A549 treated with AZD9567 at 1 μM for 4 hours (cell line): ENCODE results near the gene OR56B1. TPM values are rescaled to one million over a fixed set of nuclear protein-coding genes. Genes with fewer than 3 reads are reported as not detected.

Experiments used
- total RNA-seq: library from RNA; stranded (reverse); fragments of 200-300 nt; extraction: Qiagen RNA extraction; gene quantifications from 5 replicates; pipeline ENCODE4 v1.2.3, GENCODE V29; 2022; ENCODE audit not compliant: insufficient read depth

OR56B1 gene, protein sequence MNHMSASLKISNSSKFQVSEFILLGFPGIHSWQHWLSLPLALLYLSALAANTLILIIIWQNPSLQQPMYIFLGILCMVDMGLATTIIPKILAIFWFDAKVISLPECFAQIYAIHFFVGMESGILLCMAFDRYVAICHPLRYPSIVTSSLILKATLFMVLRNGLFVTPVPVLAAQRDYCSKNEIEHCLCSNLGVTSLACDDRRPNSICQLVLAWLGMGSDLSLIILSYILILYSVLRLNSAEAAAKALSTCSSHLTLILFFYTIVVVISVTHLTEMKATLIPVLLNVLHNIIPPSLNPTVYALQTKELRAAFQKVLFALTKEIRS
- total RNA-seq = not detected in 5 replicates

DNA sequence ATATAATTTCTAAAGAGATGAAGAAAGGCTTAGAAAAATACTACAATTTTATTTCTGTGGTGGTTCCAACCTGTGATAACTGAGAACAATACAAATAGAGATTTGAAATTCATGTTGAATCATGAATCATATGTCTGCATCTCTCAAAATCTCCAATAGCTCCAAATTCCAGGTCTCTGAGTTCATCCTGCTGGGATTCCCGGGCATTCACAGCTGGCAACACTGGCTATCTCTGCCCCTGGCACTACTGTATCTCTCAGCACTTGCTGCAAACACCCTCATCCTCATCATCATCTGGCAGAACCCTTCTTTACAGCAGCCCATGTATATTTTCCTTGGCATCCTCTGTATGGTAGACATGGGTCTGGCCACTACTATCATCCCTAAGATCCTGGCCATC is at the start of gene OR56B1:
Gene OR56B1 (plus strand): TSS at position 53 of the 400 bp plus-strand sequence. CDS start 69 bp downstream, at position 122.

DNA sequence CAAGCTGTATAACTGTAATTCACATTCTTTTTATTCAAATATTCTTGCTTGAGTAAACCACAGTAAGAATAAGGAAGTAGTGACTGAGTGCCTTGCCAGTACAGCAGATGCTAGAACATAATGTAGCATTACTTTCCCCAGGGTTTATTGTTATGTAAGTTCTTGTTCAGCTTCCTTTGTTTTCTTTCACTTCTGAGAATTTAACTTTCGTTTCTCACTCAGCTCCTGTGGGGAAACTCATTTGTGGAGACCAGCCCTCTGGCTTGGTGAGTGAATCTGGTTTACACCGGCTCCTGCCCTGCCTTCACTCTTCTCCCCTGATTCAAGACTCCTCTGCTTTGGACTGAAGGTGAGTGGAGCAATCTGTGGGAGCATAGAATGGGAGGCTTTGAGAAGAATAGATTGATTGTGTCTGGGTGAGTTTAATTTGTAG is 46.7 kb upstream of the OR56B1 start, which contains the start of gene TRIM22:
Gene TRIM22 (plus strand): TSS at position 240 of the 433 bp plus-strand sequence. CDS start 6,443 bp downstream, outside the sequence.

DNA sequence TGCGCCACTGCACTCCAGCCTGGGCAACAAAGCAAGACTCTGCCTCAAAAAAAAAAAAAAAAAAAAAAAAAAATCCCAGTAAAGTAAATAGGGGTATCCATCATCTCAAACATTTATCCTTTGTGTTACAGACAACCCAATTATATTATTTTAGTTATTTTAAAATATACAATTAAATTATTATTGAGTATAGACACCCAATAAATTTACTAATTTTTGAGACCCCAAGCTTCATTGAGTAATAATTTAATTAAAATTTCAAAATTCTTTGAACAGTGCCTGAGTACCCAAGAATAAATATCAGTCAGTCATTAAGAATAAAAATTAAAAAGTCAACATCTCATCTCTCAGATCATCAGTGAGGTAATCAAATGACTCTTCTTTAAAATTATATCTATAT is 17.7 kb downstream of the OR56B1 start, which contains the start of gene OR52N4:
Gene OR52N4 (plus strand): TSS at position 301 of the 400 bp plus-strand sequence. CDS start 498 bp downstream, outside the sequence.

DNA sequence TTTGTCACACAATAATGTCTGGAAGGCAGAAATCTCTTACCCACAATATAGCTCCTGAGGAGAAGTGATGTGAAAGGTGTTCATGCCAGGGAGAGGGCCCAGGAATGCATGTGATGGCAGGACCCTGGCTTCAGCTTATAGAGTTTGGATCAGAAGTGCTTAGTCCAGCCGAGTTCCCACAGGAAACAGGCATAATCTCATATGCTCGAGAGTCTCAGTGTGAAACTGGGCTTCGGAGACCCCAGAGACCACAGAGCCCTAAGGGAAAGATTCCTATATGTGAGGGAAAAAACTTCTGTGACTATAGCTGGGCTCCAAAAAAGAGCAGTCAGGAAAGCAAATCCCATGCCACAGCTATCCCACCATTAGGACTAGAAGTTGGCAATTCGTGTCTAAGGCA is 47.0 kb downstream of the OR56B1 start, which contains the start of gene OR52N5:
Gene OR52N5 (minus strand): TSS at position 101 of the 400 bp plus-strand sequence. CDS start 4,721 bp downstream, outside the sequence.

Other genes starting within 250 kb of the OR56B1 start
- gene OR52D1, start 247.8 kb upstream of the OR56B1 start, total RNA-seq = not detected in 5 replicates
- gene UBQLN3, start 226.5 kb upstream of the OR56B1 start, total RNA-seq = not detected in 5 replicates
- gene UBQLNL, start 219.7 kb upstream of the OR56B1 start, total RNA-seq = 0.03 to 0.05 TPM in 2 of 5 replicates, not detected in the others
- not detected in 5 replicates for gene OR52H1, start 187.9 kb upstream of the OR56B1 start, total RNA-seq
- gene OR52B6, start 155.6 kb upstream of the OR56B1 start, total RNA-seq = not detected in 5 replicates
- gene TRIM6, start 139.8 kb upstream of the OR56B1 start, total RNA-seq = 7.6 to 11.2 TPM (median 8.1 TPM) in 5 replicates
- 2.6 to 3.4 TPM (median 2.8 TPM) in 5 replicates for gene TRIM34, start 111.4 kb upstream of the OR56B1 start, total RNA-seq
- 10.0 to 15.7 TPM (median 11.0 TPM) in 5 replicates for gene TRIM5, start 51.4 kb upstream of the OR56B1 start, total RNA-seq
- 0.59 to 1.4 TPM (median 0.83 TPM) in 4 of 5 replicates, not detected in the other for gene TRIM22, start 46.7 kb upstream of the OR56B1 start, total RNA-seq
- gene OR52N4, start 17.8 kb downstream of the OR56B1 start, total RNA-seq = not detected in 5 replicates
- gene OR52N5, start 46.9 kb downstream of the OR56B1 start, total RNA-seq = not detected in 5 replicates
- gene OR52N1, start 54.8 kb downstream of the OR56B1 start, total RNA-seq = not detected in 5 replicates
- not detected in 5 replicates for gene OR52N2, start 72.5 kb downstream of the OR56B1 start, total RNA-seq
- not detected in 5 replicates for gene OR52E6, start 105.4 kb downstream of the OR56B1 start, total RNA-seq
- not detected in 5 replicates for gene OR52E8, start 121.2 kb downstream of the OR56B1 start, total RNA-seq
- not detected in 5 replicates for gene OR52E4, start 144.2 kb downstream of the OR56B1 start, total RNA-seq
- gene OR52E5, start 156.8 kb downstream of the OR56B1 start, total RNA-seq = not detected in 5 replicates
- not detected in 5 replicates for gene OR56A3, start 205.8 kb downstream of the OR56B1 start, total RNA-seq
- gene OR56A5, start 232.0 kb downstream of the OR56B1 start, total RNA-seq = not detected in 5 replicates